Measurements from ENCODE around the gene AEBP1. TPM values are rescaled to one million over a fixed set of nuclear protein-coding genes. Genes with fewer than 3 reads are reported as not detected.

Gene AEBP1
- total RNA-seq, 1 donor: 267 TPM

- no peak for TF ChIP-seq CTCF (IDR thresholded peaks at IDR 0.05; ENCODE audit: extremely low read depth, low read depth, low read length)
- H2AFZ ChIP-seq (ENCODE audit: low read length): no peak overlapping the region
Observed at GRCh38 chr7:44085546-44085945, 18.6 kb upstream of the AEBP1 start.

DNA sequence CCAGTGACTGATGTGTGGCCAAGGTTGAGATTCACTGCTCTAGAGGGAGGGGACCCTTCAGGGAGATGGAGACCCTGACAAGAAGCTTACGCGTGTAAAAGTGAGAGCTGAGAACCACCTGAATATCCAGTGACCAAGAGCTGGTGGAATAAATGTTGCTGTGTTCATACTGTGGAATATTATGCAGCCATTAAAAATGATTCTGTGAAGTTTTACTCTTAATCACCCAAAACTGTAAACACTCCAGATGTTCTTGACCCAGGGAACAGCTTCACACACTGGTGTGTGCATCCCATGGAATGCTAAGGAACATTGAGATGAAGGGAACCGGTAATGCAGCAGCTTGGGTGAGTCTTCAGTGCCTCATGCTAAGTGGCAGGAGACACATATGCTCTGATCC is 17.5 kb upstream of the AEBP1 start:
- peak; percentile 25 for DNase-seq (ENCODE audit: insufficient read length, low spot score, missing footprints)
- H4K20me1 ChIP-seq (ENCODE audit: insufficient read depth, low read length): no peaks in the 10 kb centered on the region
- H3K4me3 ChIP-seq (ENCODE audit: insufficient read depth, low read length): no peak overlapping the region
- H3K4me2 ChIP-seq (ENCODE audit: insufficient read depth, low read length): no peak overlapping the region
- peak overlapping the region; percentile 18 for H2AFZ ChIP-seq (ENCODE audit: low read length)
- H3K9me3 ChIP-seq (ENCODE audit: low read depth, low read length): no peaks in the 10 kb centered on the region
- TF ChIP-seq CTCF (IDR thresholded peaks at IDR 0.05; ENCODE audit: extremely low read depth, low read depth, low read length): no peak
- peaks cover 4% of the 10 kb centered on the region for H3K79me2 ChIP-seq (ENCODE audit: insufficient read depth, low read length)
- H3K4me1 ChIP-seq (ENCODE audit: insufficient read depth, low read length): peaks cover 37% of the 10 kb centered on the region
- H3K27ac ChIP-seq (ENCODE audit: low read depth, low read length): peak overlapping the region; percentile 98
- H3K27me3 ChIP-seq (ENCODE audit: insufficient read depth, low read length): no peaks in the 10 kb centered on the region
- no peaks in the 10 kb centered on the region for H3K36me3 ChIP-seq (ENCODE audit: insufficient read depth, low read length)

More at GRCh38 chr7:44085546-44085945, 18.6 kb upstream of the AEBP1 start:
- Histone ChIP-seq H3K4me2 (ENCODE audit: insufficient read depth, low read length) (no peak overlapping the region), H3K79me2 (ENCODE audit: insufficient read depth, low read length) (peaks cover 14% of the 10 kb centered on the region), H3K4me3 (ENCODE audit: insufficient read depth, low read length) (no peak overlapping the region), H3K9me3 (ENCODE audit: low read depth, low read length) (no peaks in the 10 kb centered on the region), H3K27me3 (ENCODE audit: insufficient read depth, low read length) (no peaks in the 10 kb centered on the region), H3K36me3 (ENCODE audit: insufficient read depth, low read length) (peaks cover 2% of the 10 kb centered on the region), H3K27ac (ENCODE audit: low read depth, low read length) (peak overlapping the region; percentile 3), H4K20me1 (ENCODE audit: insufficient read depth, low read length) (no peaks in the 10 kb centered on the region), H3K4me1 (ENCODE audit: insufficient read depth, low read length) (peaks cover 41% of the 10 kb centered on the region)
- DNase-seq (ENCODE audit: insufficient read length, low spot score, missing footprints): peak; percentile 47

- peak overlapping the region; percentile 80 for H2AFZ ChIP-seq (ENCODE audit: low read length)
- no peaks in the 10 kb centered on the region for H3K36me3 ChIP-seq (ENCODE audit: insufficient read depth, low read length)
- H3K4me1 ChIP-seq (ENCODE audit: insufficient read depth, low read length): peaks cover 37% of the 10 kb centered on the region
- H3K9me3 ChIP-seq (ENCODE audit: low read depth, low read length): no peaks in the 10 kb centered on the region
- DNase-seq (ENCODE audit: insufficient read length, low spot score, missing footprints): peak; percentile 94
- no peaks in the 10 kb centered on the region for H3K27me3 ChIP-seq (ENCODE audit: insufficient read depth, low read length)
- H3K4me3 ChIP-seq (ENCODE audit: insufficient read depth, low read length): peak overlapping the region; percentile 50
- peak overlapping the region; percentile 98 for H3K27ac ChIP-seq (ENCODE audit: low read depth, low read length)
- peak overlapping the region; percentile 68 for H3K4me2 ChIP-seq (ENCODE audit: insufficient read depth, low read length)
- TF ChIP-seq CTCF (IDR thresholded peaks at IDR 0.05; ENCODE audit: extremely low read depth, low read depth, low read length): no peak
- no peaks in the 10 kb centered on the region for H4K20me1 ChIP-seq (ENCODE audit: insufficient read depth, low read length)
- H3K79me2 ChIP-seq (ENCODE audit: insufficient read depth, low read length): no peaks in the 10 kb centered on the region
Observed at GRCh38 chr7:44087911-44088838, 16.0 kb upstream of the AEBP1 start.

DNA sequence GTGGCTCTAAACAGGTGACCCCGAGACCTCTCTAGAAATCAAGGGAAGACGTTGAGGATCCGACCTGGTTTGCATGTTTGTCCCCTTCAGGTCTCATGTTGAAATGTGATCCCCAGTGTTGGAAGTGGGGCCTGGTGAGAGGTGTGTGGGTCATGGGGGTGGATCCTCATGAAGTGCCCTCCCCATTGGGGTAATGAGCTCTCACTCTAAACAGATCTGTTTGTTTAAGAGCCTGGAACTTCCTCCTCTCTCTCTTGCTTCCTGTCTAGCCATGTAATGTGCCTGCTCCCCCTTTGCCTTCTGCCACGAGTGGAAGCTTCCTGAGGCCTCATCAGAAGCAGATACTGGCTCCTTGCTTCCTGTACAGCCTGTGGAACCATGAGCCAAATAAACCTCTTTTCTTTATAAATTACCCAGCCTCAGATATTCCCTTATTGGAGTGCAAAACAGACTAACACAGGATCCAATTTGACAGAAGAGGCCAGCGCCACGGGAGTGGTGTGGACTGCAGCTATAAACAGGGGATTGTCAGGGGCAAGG is 11.0 kb upstream of the AEBP1 start:
- no peaks in the 10 kb centered on the region for H3K27me3 ChIP-seq (ENCODE audit: insufficient read depth, low read length)
- H3K4me1 ChIP-seq (ENCODE audit: insufficient read depth, low read length): peaks cover 15% of the 10 kb centered on the region
- no peaks in the 10 kb centered on the region for H3K36me3 ChIP-seq (ENCODE audit: insufficient read depth, low read length)
- no peak overlapping the region for H3K4me3 ChIP-seq (ENCODE audit: insufficient read depth, low read length)
- no peak for TF ChIP-seq CTCF (IDR thresholded peaks at IDR 0.05; ENCODE audit: extremely low read depth, low read depth, low read length)
- H3K27ac ChIP-seq (ENCODE audit: low read depth, low read length): no peak overlapping the region
- no peak overlapping the region for H3K4me2 ChIP-seq (ENCODE audit: insufficient read depth, low read length)
- no peak for DNase-seq (ENCODE audit: insufficient read length, low spot score, missing footprints)
- no peaks in the 10 kb centered on the region for H3K9me3 ChIP-seq (ENCODE audit: low read depth, low read length)
- no peaks in the 10 kb centered on the region for H4K20me1 ChIP-seq (ENCODE audit: insufficient read depth, low read length)
- no peak overlapping the region for H2AFZ ChIP-seq (ENCODE audit: low read length)
- H3K79me2 ChIP-seq (ENCODE audit: insufficient read depth, low read length): no peaks in the 10 kb centered on the region

All from osteoblast (primary cell).